A549 treated with AZD2906 at 1 μM for 4 hours (cell line): Measurements from ENCODE around the gene PNMA8B. TPM values are rescaled to one million over a fixed set of nuclear protein-coding genes. Genes with fewer than 3 reads are reported as not detected.

Experiments
- total RNA-seq: library from RNA; stranded (reverse); fragments of 200-300 nt; extraction: Qiagen RNA extraction; gene quantifications from 5 replicates; pipeline ENCODE4 v1.2.3, GENCODE V29; 2022

The PNMA8B gene
- not detected in 5 replicates for total RNA-seq

GRCh38 chr19:46495786-46496099 lies at the start of gene PNMA8B:
PNMA8B (minus strand) TSS chr19:46495867; CDS start chr19:46495465, 402 bp downstream.

GRCh38 chr19:46471116-46471733 lies 24.4 kb downstream of the PNMA8B start, which contains the start of gene PNMA8A:
PNMA8A (minus strand) TSS chr19:46471563; CDS start chr19:46471035, 528 bp downstream.

Other genes starting within 250 kb of the PNMA8B start
- 0.03 to 0.13 TPM (median 0.07 TPM) in 4 of 5 replicates, not detected in the other for gene HIF3A, start 198.8 kb downstream of the PNMA8B start, total RNA-seq
- gene PPP5C, start 148.8 kb downstream of the PNMA8B start, total RNA-seq = 80.2 to 88.5 TPM (median 83.3 TPM) in 5 replicates
- gene CCDC8, start 82.3 kb downstream of the PNMA8B start, total RNA-seq = not detected in 5 replicates
- not detected in 5 replicates for gene PNMA8C, start 66.9 kb downstream of the PNMA8B start, total RNA-seq
- 7.9 to 10.4 TPM (median 8.8 TPM) in 5 replicates for gene PNMA8A, start 24.3 kb downstream of the PNMA8B start, total RNA-seq
- 202 to 250 TPM (median 232 TPM) in 5 replicates for gene CALM3, start 105.5 kb upstream of the PNMA8B start, total RNA-seq
- gene PTGIR, start 129.2 kb upstream of the PNMA8B start, total RNA-seq = 0.03 to 0.09 TPM in 2 of 5 replicates, not detected in the others
- gene GNG8, start 140.3 kb upstream of the PNMA8B start, total RNA-seq = not detected in 5 replicates
- 0.22 to 0.36 TPM (median 0.28 TPM) in 5 replicates for gene DACT3, start 165.3 kb upstream of the PNMA8B start, total RNA-seq
- 21.8 to 30.0 TPM (median 27.1 TPM) in 5 replicates for gene PRKD2, start 221.2 kb upstream of the PNMA8B start, total RNA-seq